Activated naive CD8-positive, alpha-beta T cell treated with anti-CD3 and anti-CD28 coated beads, Interleukin-2, amount 50 U/mL, for 16 hours (primary cell): ENCODE measurements around the gene PRR33.

ENCODE experiments used
- DNase-seq: peaks from one replicate; pipeline ENCODE4 v3.0.0-alpha.2; 2020; ENCODE audit warnings: low read depth, low spot score

PRR33 gene

DNA sequence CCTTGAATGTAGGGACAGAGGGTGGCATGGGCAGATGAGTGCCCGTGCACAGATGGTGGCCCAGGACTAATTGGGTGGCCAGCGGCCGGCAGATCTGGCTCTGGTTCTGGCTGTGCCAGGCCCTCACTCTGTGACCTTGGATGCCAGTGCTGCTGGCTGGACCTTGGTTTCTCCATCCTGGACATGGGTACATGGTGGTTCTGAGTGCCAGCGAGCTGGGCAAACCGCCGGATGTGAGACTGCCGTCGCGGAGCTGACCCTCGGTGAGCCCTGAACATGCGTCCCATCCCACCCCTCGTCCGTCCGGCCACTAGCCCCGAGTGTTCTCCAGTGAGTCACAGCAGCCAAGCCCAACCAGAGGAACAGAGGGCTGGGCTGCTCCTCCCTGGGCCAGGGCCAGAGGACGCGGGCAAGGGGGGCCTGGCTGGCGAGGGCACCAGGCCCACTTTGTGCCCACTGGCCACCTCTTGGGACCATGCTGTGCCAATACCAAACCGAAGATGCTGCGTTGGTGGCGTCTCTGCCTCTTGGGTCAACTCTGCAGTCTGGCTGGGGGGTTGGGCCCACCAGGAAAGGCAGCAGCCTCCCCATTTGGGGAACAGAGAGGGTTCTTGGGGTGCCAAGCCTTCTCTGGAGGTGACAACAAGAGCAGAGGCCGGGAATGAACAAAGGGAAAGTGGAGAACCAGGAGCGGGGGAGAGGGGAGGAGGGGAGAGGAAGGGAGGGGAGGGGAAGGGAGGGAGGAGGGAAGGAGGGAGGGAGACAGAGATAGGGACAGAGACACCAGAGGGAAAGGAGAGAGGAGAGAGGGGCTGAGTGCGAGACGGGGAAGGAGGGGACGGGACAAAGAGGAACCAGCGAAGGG, 28.1 kb downstream of the PRR33 start:
- no peak for DNase-seq

DNA sequence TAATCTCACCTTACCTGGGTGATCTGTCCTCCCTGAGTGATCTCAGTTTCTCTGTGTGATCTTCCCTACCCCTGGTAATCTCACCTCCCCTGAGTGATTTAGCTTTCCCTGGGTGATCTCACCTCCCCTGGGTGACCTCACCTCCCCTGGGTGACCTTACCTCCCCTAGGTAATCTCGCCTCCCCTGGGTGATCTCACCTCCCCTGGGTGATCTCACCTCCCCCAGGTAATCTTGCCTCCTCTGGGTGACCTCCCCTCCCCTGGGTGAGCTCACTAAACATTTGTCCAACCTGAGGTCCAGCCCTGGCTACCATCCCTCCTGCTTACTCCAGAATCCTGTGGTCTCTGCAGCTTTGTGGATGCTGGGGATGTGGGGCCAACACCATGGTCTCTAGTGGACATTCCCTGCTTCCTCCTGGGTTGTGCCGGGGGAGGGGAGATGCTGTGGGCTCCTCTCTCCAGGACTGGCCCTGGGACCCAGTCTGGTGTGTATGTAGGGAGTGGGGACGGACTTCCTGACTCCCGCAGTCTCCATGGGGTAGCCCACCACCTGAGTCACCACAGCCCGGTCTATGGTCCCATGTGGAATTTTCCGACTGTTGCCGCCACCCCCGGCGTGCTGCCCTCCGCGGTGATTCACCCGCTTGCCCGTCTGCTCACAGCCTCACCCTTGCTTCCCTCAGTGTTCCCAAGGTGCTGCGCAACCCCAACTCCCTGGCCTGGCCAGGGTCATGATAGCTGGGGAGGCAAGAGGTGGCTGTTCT, 28.9 kb downstream of the PRR33 start:
- no peak for DNase-seq

DNA sequence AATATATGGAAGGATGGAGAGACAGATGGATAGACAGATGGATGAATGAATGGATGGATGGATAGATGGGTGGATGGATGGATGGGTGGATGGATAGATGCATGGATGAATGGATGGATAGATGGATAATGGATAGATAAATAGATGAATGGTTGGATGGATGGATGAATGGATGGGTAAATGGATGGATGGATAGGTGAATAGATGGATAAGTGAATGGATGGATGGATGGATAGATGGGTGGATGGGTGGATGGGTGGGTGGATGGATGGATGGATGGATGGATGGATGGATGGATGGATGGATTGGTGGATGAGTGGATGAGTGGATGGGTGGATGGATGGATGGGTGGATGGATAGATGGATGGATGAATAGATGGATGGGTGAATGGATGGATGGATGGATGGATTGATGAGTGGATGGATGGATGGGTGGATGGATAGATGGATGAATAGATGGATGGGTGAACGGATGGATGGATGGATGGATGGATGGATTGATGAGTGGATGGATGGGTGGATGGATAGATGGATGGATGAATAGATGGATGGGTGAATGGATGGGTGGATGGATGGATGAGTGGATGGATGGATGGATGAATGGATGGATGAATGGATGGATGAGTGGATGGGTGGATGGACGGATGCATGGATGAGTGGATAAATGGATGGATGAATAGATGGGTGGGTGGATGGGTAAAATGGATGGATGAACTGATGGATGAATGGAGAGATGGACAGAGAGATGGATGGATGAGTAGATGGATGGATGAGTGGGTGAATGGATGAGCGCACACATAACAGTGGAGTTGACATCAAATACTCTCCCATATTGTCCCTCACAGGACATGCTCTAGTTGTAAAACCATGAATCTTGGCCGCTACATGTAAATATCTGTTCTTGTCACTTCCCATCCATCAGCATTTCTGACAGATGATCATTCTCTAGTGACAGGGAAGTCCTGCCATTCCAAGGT, 30.0 kb downstream of the PRR33 start:
- no peak for DNase-seq

DNA sequence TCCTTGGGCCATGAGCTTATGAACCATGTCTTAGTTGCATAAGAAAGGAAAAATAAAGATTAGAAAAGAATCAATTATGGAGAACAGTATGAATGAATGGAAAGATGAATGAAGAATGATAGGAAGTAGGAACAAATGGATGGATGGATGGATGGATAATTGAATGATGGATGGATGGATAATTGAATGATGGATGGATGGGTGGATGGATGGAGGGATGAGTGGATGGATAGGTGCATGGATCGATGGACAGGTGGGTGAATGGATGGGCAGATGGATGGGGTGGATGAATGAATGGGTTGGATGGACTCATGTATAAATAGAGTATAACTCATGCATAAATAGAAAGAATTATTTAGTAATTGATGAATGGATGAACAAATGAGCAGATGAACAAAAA, 31.6 kb downstream of the PRR33 start:
- no peak for DNase-seq

DNA sequence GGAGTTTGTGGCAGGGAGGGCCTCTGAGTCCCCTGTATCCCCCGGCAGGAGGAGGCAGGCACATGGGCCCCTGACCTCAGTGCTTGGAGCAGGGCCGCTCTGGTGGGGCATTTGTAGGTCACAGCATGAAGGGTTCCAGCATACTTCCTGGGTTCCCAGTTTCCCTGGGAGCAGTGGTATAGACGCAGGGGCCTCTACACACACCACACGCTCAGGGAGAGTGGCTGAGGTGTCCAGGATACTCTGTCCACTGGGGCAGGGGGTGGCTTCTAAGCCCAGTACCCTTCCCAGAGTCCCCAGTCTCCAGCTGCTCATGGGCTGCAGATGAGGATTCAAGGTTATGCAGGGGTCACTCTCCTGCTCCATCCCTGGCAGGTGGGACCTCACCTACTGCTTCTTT, 32.7 kb downstream of the PRR33 start:
- no peak for DNase-seq

DNA sequence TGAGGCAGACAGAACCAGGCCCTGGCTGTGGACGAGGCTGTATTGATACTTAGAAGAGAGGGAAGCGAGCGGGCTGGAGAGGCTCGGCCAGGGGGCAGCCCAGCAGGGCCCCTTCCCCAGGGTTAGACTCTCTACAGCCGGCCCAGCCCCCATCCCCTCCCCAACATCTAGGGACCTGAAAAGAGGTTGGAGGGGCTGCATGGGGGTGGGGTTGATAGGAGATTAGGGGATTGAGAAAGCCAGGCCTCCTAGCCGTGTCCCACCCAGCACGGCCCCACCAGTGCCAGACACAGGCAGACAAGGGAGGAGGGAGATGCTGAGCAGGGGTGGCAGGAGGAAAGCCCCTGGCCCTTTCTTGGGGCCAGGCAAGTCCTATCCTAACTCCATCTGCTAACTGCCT, 33.1 kb downstream of the PRR33 start:
- no peak for DNase-seq

DNA sequence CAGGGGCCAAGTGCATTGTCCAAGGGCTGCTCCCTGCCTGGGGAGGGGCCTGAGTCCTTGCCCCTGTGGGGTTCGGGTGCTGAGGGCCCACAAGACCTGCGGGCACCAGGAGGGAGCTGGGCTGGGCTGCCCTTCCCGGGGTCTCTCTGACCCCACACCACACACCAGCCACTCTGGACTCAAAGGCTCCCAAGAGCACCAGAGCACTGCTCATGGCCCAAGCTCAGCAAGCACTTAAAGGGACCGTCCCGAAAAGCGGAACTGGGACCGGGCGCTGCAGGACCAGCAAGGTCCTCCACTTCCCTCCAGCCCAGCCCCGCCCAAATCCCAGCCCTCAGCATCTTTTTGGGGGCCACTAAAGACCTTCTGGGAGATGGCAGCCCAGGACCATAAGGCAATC, 33.5 kb downstream of the PRR33 start:
- no peak for DNase-seq

DNA sequence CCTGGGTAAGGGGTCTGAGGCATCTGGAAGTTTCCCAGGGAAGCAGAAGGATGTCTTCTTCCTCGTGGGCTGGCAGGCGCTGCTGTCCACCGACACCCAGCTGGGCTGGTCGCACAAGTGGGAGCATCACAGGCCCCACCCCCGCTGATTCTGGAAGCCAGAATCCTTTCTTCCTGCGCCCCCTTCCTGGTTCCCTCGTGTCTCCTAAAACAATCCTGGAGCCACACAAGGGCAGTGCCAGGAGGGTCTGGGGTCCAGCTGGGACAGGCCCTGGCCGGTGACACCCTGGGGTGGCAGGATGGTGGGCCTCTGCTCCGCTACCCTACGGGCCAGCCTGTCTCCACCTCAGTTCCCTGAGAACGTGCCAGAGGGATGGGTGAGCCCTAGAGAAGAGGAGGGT, 34.6 kb downstream of the PRR33 start:
- DNase-seq, result no peak

DNA sequence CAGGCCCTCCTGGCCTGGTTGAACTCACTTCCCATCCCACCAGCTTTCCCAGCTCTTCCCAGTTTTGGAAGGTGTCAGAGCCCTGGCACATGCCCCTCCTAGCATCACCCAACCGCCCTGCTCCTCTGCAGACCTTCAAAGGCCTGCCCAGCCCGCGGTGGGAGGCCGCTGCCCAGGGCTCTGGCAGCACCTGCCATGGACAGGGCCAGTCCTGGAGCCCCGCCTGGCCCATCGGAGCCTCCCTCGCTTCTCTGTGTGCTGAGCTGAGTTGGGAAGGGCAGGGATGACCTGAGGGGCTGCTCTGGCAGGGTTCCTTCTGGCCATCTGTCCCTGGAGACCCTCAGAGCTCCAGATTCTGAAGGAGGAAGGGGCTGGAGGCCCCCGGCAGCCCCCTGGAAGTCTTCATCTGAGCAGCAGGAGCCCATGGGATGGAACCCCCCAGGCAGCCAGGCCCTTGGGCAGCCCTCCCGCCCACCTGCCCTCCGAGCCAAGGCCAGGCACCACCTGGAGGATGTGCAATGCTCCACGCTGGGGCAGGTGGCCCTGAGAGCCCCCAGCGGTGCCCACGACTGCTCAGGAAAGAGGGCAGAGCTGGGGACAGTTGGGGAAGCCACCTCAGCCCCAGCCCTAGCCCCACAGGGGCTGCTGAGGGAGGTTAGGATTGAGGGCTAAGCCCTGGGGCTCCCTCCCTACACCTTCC, 35.2 kb downstream of the PRR33 start:
- DNase-seq, result no peak

DNA sequence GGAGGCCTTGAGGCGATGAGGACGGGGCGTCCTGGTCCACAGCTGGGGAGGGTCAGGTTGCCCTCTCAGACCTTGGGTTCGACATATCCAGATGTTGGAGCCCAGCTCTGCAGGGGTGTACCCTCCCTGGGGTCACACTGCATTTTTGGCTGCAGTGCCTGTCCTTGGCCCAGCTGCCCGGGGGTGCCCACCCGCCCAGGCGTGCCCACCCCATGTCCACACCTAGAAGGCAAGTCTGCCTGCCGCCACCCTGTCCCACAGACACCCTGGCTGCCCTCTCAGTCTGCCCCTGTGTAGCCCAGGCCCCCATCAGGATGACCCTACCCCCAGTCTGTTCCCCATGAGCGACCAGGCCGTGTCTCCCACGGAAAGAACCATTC, 35.8 kb downstream of the PRR33 start:
- DNase-seq, result no peak

DNA sequence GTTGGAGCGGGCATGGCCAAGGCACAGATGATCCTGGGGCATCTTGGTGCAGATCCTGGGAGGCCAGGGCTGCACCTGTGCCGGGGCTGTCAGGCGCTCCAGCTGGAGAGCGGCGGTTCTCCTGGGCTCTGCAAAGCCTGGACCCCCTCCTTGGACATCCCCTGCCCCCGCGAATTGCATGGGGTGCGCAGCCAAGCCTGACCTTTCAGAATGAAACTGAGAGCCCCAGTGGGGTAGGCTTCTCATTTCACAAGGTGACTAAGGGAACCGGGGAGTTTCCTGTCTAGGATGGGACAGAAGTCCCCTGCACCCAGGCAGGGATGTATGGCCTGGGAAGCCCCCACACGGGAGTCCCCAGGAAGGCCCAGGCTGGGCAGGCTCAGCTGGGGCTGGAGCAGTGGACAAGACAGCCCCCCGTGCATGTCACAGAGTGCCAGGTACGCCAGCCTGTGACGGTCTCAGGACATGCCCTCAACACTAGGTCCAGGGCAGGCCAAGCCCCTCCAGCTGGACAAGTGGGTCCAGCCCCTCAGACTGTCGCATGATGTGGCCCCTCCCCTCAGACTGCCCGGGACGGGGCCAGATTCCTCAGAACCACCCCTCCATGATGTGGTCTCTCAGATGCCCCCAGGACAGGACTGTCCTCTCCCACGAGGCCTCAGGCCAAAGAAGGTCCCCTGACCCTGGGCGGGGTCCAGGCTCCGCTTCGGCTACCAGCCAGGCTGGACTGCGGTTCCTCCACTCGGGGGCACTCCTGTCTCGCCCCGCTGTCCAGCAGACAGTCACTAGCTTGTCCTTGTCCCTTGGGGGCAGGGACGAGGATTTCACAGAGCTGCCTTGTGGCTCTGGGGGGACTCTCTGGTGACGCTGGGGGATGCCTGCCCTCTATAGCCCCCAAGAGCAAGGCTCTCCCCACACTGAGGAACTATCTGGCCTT, 36.5 kb downstream of the PRR33 start:
- no peak for DNase-seq

DNA sequence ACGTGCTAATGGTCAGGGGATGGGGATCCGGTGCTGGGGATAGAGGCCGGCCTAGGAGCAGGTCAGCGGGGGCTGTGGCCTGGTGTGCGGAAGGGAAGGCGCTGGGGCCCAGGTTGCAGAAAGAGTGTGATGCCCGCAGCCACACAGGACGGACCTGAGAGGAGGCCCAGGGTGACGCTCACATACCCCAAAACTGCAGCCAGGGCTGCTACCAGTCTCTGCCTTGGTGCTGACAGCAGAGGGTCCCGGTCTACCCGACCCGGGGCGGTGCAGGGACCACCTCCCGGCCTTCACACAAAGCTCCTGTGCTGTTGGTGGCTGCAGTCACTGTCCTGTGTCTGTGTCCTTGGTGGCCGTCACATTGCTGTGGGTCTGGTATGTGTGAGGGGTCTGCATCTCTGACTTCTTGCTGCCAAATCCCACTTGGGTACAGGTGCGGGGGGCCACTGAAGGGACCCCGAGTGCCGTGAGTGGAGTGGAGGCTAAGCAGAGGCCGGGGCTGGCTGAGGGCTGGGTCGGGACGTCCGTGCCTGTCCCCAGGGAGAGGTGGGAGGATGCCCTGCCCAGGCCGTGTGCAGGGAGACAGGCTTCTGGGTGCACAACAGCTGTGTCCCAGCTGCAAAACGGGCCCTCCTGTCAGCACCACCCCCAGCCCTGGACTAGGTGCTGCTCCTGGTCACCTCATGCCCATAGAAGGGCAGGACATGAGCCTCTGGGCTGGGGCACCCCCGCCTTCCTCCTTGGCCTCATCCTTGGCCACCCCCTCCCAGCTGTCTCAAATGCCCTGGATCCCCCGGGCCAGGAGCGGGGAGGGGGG, 37.4 kb downstream of the PRR33 start:
- no peak for DNase-seq

DNA sequence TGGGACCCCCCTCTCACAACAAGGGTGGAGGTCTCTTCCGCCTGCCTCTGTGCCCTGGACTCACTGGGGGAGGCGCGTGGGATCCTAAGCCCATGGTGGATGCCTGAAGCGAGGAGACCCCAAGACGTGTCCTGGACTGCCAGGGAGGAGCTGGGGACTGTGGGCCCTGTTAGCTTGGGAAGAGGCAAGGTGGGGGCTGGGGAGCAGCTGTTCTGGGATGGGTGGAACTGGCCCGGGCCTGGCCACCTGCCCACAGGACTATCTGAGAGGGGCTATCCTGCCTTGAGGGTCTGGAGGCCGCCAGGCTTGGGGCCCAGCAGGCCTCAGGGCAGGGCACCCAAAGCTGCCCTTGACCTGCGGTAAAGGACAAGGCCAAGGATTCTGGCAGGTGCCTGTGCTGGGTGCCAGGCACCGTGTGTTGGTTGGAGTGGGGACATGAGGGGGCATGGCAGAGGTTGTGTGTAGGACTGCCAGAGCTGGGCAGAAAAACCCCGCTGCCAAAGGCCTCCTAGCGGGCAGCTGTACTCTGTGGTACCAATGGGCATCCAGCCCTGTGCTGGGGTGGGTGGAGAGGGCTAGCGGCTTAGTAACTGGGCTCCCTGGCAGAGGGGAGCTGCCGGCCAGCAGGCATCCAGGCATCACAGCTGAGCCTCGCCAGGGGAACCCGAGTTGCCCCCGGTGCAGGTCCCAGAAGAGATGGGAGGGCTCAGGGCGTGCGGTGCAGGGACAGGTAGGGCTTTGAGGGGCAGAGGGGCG, 38.1 kb downstream of the PRR33 start:
- DNase-seq, result no peak

DNA sequence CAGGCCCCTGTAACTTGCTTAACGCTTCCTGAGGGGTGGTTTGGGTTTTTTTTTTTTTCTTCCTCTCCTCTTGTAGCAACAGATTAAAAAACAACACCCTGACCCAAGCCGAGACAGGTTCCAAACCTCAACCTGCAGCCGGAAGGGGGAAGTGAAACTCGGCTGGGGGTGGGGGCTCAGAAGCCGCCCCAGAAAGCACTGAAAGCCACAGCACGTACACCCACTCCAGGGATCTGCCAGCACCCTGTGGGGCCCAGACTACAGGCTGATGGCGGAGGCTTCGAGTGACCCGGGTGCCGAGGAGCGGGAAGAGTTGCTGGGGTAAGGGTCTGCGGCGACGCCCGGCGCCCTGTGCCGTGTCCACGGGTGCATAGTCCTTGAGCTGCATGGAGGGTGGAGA, 38.8 kb downstream of the PRR33 start, which contains the start of gene LSP1:
Gene LSP1, plus strand, starts transcription at position 208 of the 400 bp plus-strand sequence. Its CDS starts 61 bp downstream, at position 269.
- DNase-seq, result peak; percentile 65

DNA sequence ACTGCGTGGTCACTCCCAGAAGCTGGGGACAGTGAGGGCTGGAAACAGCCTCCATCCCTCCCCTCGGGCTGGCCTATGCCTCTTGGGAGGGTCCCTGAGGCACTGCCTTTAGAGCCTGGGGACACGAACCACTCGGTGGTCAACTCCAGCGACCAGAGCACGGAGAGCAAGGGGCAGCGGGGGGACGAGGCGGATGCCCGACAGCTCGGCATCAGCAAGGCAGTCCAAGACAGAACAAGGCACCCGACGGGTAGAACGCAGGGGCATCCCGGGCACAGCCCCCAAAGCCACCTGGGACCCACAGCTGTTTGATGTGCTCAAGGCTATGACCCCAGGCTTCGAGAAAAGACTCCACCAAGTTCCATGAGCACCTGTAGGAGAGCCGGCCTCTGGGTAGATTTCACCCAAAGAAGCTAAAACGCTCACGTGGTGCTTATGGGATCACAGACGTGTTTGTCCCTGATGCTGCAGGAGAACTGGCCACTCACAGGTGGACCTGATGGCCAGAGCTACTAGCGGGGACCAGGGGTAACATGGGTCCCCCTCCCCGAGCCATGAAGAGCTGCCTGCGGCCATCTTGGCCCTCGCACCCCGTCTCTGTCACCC, 39.3 kb downstream of the PRR33 start:
- DNase-seq, result no peak

DNA sequence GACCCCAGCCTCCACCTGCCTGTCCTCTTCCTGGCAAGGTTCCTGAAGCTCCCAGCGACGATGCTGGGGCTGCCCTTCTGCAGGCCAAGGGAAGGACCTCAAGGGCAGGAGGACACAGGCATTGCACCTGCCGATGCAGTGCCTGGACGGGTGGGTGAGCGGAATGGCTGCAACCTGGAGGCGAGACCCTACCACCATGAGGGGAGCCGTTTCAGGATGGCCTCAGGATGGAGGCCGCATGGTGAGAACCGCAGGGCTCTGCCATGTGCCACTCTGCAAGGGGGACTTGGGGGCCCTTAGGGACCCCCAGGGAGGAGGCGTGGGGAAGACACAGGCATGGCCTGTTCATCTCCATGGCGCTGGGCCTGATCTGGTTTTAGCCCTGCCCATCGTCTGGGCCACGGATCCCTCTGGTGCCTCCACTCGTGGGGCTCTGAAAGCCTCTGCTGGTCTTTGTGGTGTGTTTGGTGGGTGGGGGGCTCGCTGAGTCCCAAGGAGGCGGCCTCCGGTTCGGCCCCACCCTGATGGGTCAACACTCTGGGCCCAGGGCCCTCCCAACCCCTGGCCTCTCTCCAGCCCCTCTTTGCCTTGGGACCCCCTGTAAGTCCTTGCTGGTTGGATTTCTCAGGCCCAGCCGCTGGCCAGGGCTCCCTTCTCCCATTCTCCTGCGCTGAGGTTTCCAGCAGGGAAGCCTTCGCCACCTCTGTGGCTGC, 40.1 kb downstream of the PRR33 start:
- DNase-seq, result no peak
